HG03575 (cell line): ENCODE measurements around the gene KIF3A.

Source experiments
- ATAC-seq: cut with Tn5 transposase; IDR thresholded peaks from one replicate; pipeline ENCODE4 v1.9.1; 2021; ENCODE audit not compliant: unreplicated experiment, insufficient number of reproducible peaks, low FRiP score; ENCODE audit errors: extremely low read depth

KIF3A gene

DNA sequence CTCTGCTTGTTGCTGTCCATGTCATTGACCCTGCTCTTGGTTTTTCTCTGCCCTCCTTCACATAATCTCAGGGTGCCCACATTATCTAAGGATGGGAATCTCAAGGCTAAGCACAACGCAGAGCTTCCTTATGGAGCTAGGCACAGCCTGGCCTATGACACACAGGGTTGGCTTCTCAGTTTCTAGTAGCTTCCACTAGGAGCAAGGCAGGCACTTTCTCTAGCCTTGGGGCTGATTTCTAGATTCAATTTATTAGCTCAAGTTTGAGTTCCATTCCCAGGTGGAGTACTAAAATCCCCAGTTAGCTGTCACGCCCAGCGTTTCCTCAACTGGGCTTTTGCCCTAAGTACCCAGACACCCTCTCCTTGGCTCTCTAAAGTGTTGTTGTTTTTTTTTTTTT is 51.2 kb downstream of the KIF3A start:
- no peak for ATAC-seq

GRCh38 chr5:132684922-132685720 is 52.2 kb downstream of the KIF3A start:
- ATAC-seq, result no peak

DNA sequence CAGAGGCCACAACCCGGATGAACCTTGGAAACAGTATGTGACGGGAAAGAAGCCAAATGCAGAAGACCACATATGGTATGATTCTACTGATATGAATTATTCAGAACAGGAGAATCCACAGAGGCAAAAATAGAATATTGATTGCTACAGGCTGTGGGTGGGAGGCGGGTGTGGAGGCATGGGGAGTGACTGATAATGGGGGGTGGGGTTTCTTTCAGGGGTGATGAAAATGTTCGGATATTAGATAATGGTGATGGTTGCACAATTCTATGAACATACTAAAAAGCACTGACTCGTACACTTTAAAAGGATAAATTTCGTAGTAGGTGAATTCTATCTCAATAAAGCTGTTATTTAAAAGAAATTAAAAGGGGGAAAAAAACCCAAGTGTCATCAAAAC is 52.9 kb downstream of the KIF3A start:
- ATAC-seq, result no peak

- ATAC-seq, result no peak
Observed at GRCh38 chr5:132681983-132682382, 55.4 kb downstream of the KIF3A start.

DNA sequence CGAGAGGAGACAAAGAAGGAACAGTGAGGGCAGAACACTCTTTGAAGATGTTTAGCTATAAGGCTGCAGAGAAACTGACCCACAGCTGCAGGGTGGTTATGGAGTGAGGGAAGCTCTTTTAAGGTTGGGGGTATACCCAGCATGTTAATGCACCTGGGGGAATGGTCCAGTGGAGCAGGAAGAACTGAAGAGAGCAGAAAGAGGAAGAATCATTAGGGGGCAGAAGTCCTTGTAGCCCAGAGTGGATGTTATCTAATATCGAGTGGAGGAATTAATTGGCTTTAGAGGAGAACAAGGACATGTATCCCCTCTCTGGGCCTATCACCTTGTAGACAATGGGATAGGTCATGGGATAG is 55.9 kb downstream of the KIF3A start:
- no peak for ATAC-seq

DNA sequence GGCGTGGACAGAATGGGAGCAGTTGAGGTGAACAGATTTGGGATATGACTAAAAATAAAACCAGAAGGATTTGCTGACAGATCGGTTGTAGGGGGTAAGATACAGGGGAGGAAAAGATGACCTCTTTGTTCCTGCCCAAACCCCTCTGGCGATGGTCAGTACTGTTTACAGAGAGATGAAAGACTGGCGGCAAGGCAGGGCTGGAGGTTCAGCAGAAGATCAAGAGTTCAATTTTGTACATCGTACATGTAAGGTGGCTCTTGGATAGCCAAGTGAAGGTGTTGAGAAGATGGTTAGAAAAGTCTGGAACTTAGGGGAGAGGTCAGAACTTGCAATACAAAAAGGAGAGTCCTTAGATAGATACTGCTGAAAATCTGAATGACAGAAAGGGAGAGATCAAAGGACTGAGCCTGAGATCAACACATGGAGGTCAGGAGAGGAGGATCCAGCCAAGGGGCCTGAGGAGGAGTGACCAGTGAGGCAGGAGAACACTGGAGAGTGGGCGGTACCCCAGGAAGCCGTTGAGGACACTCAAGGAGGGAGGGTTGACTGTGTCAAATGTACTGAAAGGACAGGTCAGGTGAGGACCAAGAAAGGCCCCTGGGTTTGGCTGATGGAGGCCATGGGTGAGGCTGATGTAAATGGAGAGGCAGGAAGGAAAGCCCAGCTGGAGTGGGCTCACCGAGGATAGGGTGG is 56.4 kb downstream of the KIF3A start:
- ATAC-seq, result no peak

DNA sequence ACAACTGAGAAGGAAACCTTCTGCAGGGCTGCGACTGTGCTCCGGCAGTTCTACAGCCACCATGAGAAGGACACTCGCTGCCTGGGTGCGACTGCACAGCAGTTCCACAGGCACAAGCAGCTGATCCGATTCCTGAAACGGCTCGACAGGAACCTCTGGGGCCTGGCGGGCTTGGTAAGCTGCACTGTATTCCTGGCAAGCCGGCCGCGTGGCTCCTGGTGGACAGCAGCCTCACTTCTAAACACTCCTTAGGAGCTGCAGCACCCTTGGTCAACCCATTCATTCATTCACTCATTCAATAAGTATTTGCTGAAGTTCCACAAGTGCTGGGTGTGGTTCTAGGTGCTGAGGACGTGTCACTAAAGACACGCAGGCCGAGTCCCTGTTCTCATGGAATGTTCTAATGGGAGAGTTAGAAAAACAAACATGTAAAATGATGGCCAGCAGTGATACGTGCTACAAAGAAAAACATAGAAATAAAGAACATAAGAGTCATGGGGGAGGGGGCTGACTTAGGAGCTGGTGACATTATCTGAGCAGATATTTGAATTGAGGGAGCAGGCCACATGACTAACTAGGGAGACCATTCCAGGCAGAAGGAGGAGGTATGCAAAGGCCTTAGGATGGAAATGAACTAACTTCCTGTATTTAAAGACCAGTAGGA is 57.5 kb downstream of the KIF3A start:
- ATAC-seq, result no peak

DNA sequence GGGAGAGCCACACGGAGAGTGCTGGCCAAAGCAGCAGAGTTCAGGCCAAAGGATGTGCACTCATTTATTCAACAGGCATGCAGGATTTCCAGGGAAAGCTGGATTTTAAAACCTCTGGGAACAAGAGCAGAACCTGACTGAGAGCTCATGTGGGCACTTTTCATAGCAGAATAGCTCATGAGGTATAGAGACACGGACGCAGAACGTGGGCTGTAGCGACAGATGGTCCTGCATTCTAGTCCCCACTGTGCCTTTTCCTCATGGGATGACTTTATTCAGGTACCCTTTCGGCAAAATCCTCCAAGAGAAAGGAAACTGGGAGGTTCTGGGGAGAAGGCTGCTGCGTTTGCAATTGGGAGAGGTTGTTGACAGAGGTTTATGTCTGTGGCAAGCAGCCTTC is 58.2 kb downstream of the KIF3A start:
- ATAC-seq, result no peak

- no peak for ATAC-seq
Observed at GRCh38 chr5:132678735-132679134, 58.6 kb downstream of the KIF3A start.

- no peak for ATAC-seq
Observed at GRCh38 chr5:132677682-132678400, 59.5 kb downstream of the KIF3A start.

DNA sequence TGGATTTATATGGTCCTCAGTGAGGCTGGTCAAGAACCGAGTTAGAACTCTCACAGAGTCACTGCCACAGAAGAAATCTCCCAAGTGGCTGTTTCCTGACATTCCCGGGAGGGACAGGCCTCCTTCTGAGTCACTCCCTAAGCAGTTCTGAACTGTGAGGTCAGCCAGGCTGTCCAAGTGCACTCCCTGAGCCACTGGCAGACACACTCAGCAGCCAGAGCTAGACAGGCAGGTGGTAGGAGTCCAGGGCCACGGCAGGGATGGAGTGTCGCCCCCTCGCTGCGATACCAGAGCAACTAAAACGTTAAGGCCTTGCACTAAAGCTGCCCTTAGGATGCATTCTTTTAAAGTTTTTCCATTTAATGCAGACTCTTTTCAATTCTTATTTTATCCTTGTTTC is 60.2 kb downstream of the KIF3A start:
- no peak for ATAC-seq

GRCh38 chr5:132675936-132676689 is 61.2 kb downstream of the KIF3A start:
- ATAC-seq, result no peak

- ATAC-seq, result peak; percentile 67
Observed at GRCh38 chr5:132674671-132675506, 62.5 kb downstream of the KIF3A start.

GRCh38 chr5:132673939-132674630 is 63.3 kb downstream of the KIF3A start, which contains the start of gene IL4:
IL4 (plus strand) TSS chr5:132673989; CDS start chr5:132674051, 62 bp downstream.
- ATAC-seq, result no peak

DNA sequence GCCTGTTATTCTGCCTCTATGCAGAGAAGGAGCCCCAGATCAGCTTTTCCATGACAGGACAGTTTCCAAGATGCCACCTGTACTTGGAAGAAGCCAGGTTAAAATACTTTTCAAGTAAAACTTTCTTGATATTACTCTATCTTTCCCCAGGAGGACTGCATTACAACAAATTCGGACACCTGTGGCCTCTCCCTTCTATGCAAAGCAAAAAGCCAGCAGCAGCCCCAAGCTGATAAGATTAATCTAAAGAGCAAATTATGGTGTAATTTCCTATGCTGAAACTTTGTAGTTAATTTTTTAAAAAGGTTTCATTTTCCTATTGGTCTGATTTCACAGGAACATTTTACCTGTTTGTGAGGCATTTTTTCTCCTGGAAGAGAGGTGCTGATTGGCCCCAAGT is 63.9 kb downstream of the KIF3A start:
- ATAC-seq, result no peak

- no peak for ATAC-seq
Observed at GRCh38 chr5:132671000-132671399, 66.3 kb downstream of the KIF3A start.
